Measurements from ENCODE around the gene ALX3. TPM values are rescaled to one million over a fixed set of nuclear protein-coding genes. Genes with fewer than 3 reads are reported as not detected.

Gene ALX3
- not detected in 2 replicates for total RNA-seq (2021; fragmentation: NEBNext Ultra II Directional; extraction: Animal tissue kit (Norgen Biotek cat#: 25700))
- polyA plus RNA-seq (2011; rRNA removed) = 0.06 and 0.20 TPM in 2 replicates
- polyA plus RNA-seq (2011; cell fraction: cytosol; rRNA removed) = 0.05 TPM
- not detected for polyA plus RNA-seq (2011; cell fraction: nucleus; rRNA removed)
- 0.10 to 0.12 TPM in 2 of 4 replicates, not detected in the others for polyA plus RNA-seq (2012, experiment 1 of 2)
- not detected for polyA plus RNA-seq (2012, experiment 2 of 2)
- 0.02 TPM for polyA plus RNA-seq (2013, experiment 1 of 2)
- 0.07 TPM for polyA plus RNA-seq (2013, experiment 2 of 2)
- not detected in 2 replicates for polyA minus RNA-seq (2011; rRNA and poly(A)+ RNA removed)
- not detected for polyA minus RNA-seq (2011; cell fraction: cytosol; rRNA and poly(A)+ RNA removed)
- polyA minus RNA-seq (2011; cell fraction: nucleus; rRNA and poly(A)+ RNA removed) = not detected
- long read RNA-seq, experiment 1 = 0 reads
- long read RNA-seq, experiment 2 = 0 reads

GRCh38 chr1:110070671-110071242 is at the start of gene ALX3:
ALX3 (minus strand) TSS chr1:110070672; CDS start chr1:110070612, 60 bp downstream.
- H2BK5ac ChIP-seq (ENCODE audit: low read depth, low read length) = no peak within 1 kb of the TSS
- H2BK12ac ChIP-seq (ENCODE audit: low read depth, low read length) = no peak within 1 kb of the TSS; the same call in 1 of the 2 replicates
- H2AK5ac ChIP-seq (ENCODE audit: low read depth, low read length) = no peak within 1 kb of the TSS
- no peak within 1 kb of the TSS for H4K91ac ChIP-seq (replicated peaks; ENCODE audit: insufficient read length, low read length)
- ChIA-PET POLR2A (ENCODE audit: partially characterized antibody) (interaction anchor here (0.5 to 2.6 kb wide), 6 partner anchors 11 to 47 kb away, joined by 3 to 11 read pairs (median 3); partner anchors contain the start of gene STRIP1), CTCF (ENCODE audit: partially characterized antibody) (interaction anchor here (0.7 to 52.4 kb wide), 9 partner anchors 14 to 425 kb away, joined by 3 to 1450 read pairs (median 4); partner anchors contain the start of genes ALX3, STRIP1 and UBL4B)
- FAIRE-seq (no peak), DNase-seq (ENCODE audit: low read depth in 1 of 2, low spot score in 2 of 2) (peak in 1 of 2 experiments; percentile 65)
- H2BK15ac ChIP-seq (ENCODE audit: low read length) = peak within 1 kb of the TSS; percentile 46; the same call in 1 of the 2 replicates
- H2AFZ ChIP-seq (ENCODE audit: low read length) = no peak within 1 kb of the TSS
- peaks cover 7% of the 10 kb centered on the region; the same call in 1 of the 2 replicates for H3K23me2 ChIP-seq (ENCODE audit: low read depth, low read length)
- H3K27me3 ChIP-seq (replicated peaks in 1 of 4; ENCODE audit: control insufficient read depth in 3 of 4, extremely low read depth in 1 of 4, insufficient read depth in 3 of 4, low read length in 3 of 4) = peaks cover 63 to 93% (median 78%) of the 10 kb centered on the region in 4 experiments
- H3K56ac ChIP-seq (replicated peaks; ENCODE audit: insufficient read length, low read depth, low read length) = no peak within 1 kb of the TSS
- H3K23ac ChIP-seq (ENCODE audit: insufficient read length) = no peak within 1 kb of the TSS
- H2BK20ac ChIP-seq (ENCODE audit: low read length) = peak within 1 kb of the TSS; percentile 61; the same call in 1 of the 2 replicates
- no peak within 1 kb of the TSS for H3K4ac ChIP-seq (replicated peaks; ENCODE audit: insufficient read length, low read depth, low read length)
- H4K5ac ChIP-seq (ENCODE audit: insufficient read length, low read depth, low read length) = no peak within 1 kb of the TSS
- no peaks in the 10 kb centered on the region for H3K79me2 ChIP-seq (ENCODE audit: control insufficient read depth in 1 of 2, insufficient read depth in 2 of 2, low read length in 2 of 2)
- H4K20me1 ChIP-seq (replicated peaks in 1 of 2; ENCODE audit: control insufficient read depth in 1 of 2, insufficient read depth in 2 of 2, low read length in 2 of 2) = peaks cover 7 to 9% of the 10 kb centered on the region in 2 experiments
- no peak within 1 kb of the TSS for H2BK120ac ChIP-seq (replicated peaks; ENCODE audit: low read depth, low read length)
- peak within 1 kb of the TSS; percentile 51; the same call in 1 of the 2 replicates for H3K18ac ChIP-seq (ENCODE audit: extremely low read depth, low read length)
- no peaks in the 10 kb centered on the region for H3K79me1 ChIP-seq (ENCODE audit: low read depth, low read length)
- H4K8ac ChIP-seq (ENCODE audit: extremely low read depth, insufficient read depth, low read length) = peak within 1 kb of the TSS; percentile 51; the same call in 1 of the 2 replicates
- H3K4me2 ChIP-seq (ENCODE audit: insufficient read depth in 1 of 2, low read depth in 2 of 2, low read length in 2 of 2) = peak within 1 kb of the TSS; percentile 62 to 71
- H3K9ac ChIP-seq (replicated peaks in 1 of 4; ENCODE audit: extremely low read depth in 1 of 4, low read depth in 3 of 4, low read length in 3 of 4) = no peak within 1 kb of the TSS; a peak in 1 of 7 replicates
- H3K14ac ChIP-seq (ENCODE audit: insufficient read length) = no peak within 1 kb of the TSS
- peaks cover 3 to 31% (median 15%) of the 10 kb centered on the region in 4 experiments; a peak in 6 of 7 replicates for H3K4me1 ChIP-seq (replicated peaks in 1 of 4; ENCODE audit: control insufficient read depth in 3 of 4, insufficient read depth in 4 of 4, low read length in 3 of 4)
- no peaks in the 10 kb centered on the region; a peak in 1 of 4 replicates for H3K9me3 ChIP-seq (ENCODE audit: insufficient read depth in 2 of 2, low read depth in 1 of 2, low read length in 1 of 2)
- no peak within 1 kb of the TSS for H3K27ac ChIP-seq (ENCODE audit: low read depth, low read length)
- H3K36me3 ChIP-seq (ENCODE audit: control insufficient read depth in 2 of 4, insufficient read depth in 4 of 4, low read length in 3 of 4) = peaks cover 0 to 8% (median 0%) of the 10 kb centered on the region in 4 experiments; a peak in 3 of 8 replicates
- peak within 1 kb of the TSS; percentile 9 to 56 (median 26); a peak in 7 of 8 replicates for H3K4me3 ChIP-seq (ENCODE audit: extremely low read depth in 1 of 4, insufficient read depth in 2 of 4, low read depth in 3 of 4, low read length in 4 of 4)
- 35% methylated on average over 4 of the region's 27 CpGs; no CpG with 5 or more reads in 1 of the 2 experiments for WGBS, 2 experiments (ENCODE audit: extremely low coverage in 1 of 2, insufficient coverage in 1 of 2, insufficient read length in 1 of 2, insufficient replicate concordance in 2 of 2, low coverage in 1 of 2, low lambda C conversion rate in 2 of 2, missing lambda C conversion rate in 1 of 2)

Data from H1 (cell line).